GM12878 (cell line): ENCODE results near the gene SNCB. TPM values are rescaled to one million over a fixed set of nuclear protein-coding genes. Genes with fewer than 3 reads are reported as not detected.

Experiments
- BMI1 ChIP-seq: fragments of 450-650 bp; IDR thresholded peaks from 2 replicates; pipeline ENCODE4 v1.6.1; 2016; ENCODE audit warnings: mild to moderate bottlenecking, moderate library complexity, borderline replicate concordance
- CREM ChIP-seq: IDR thresholded peaks from 2 replicates; pipeline ENCODE4 v1.6.1; 2014; ENCODE audit warnings: antibody characterized with exemption, low read depth
- CTCF ChIP-seq, 3 experiments: IDR thresholded peaks in 2 of 3; conservative IDR thresholded peaks in 1 of 3; 2 replicates each; pipeline ENCODE4 v1.5.1; 2011; ENCODE audit warnings: low read depth in 3 of 3, low read length in 3 of 3, mild to moderate bottlenecking in 3 of 3, control low read depth in 2 of 3, moderate library complexity in 2 of 3, inconsistent platforms in 1 of 3, mixed read lengths in 1 of 3; ENCODE audit not compliant: control insufficient read depth in 2 of 3, insufficient read depth in 1 of 3; ENCODE audit errors: extremely low read depth in 1 of 3
- EED ChIP-seq: sonication (generic); IDR thresholded peaks from 2 replicates; pipeline ENCODE4 v1.6.1; 2016; ENCODE audit warnings: antibody characterized with exemption, low read depth
- EP300 ChIP-seq, 2 experiments: fragments of 150-350 bp in 1 of 2; IDR thresholded peaks; 2 replicates each; pipeline ENCODE4 v1.6.1; 2011 to 2012; ENCODE audit warnings: low read depth in 2 of 2, low read length in 2 of 2, borderline replicate concordance in 1 of 2, improper control_type of control experiment in 1 of 2, inconsistent platforms in 1 of 2; ENCODE audit not compliant: control insufficient read depth in 1 of 2
- ESRRA ChIP-seq: IDR thresholded peaks from 2 replicates; pipeline ENCODE4 v1.6.1; 2012; ENCODE audit warnings: mild to moderate bottlenecking, low read length, improper control_type of control experiment
- HDAC6 ChIP-seq: fragments of 200-600 bp; sonication (generic); IDR thresholded peaks from one replicate; pipeline ENCODE4 v1.8.0; 2017; ENCODE audit warnings: antibody characterized with exemption; ENCODE audit not compliant: unreplicated experiment
- HSF1 ChIP-seq: fragments of 150-350 bp; IDR thresholded peaks from 2 replicates; pipeline ENCODE4 v1.6.1; 2014; ENCODE audit warnings: mild to moderate bottlenecking, low read depth, low read length
- PML ChIP-seq: IDR thresholded peaks from 2 replicates; pipeline ENCODE4 v1.6.1; 2012; ENCODE audit warnings: low read length, inconsistent platforms
- RAD21 ChIP-seq: IDR thresholded peaks from 2 replicates; pipeline ENCODE4 v1.6.1; 2011; ENCODE audit warnings: mild to moderate bottlenecking, low read depth, low read length, moderate library complexity; ENCODE audit not compliant: insufficient read depth
- REST ChIP-seq: IDR thresholded peaks from 2 replicates; pipeline ENCODE4 v1.6.1; 2012; ENCODE audit warnings: mild to moderate bottlenecking, low read depth, low read length
- SIN3A ChIP-seq: IDR thresholded peaks from 2 replicates; pipeline ENCODE4 v1.6.1; 2012; ENCODE audit warnings: low read depth, low read length, improper control_type of control experiment
- SIX5 ChIP-seq: IDR thresholded peaks from 2 replicates; pipeline ENCODE4 v1.6.1; 2011; ENCODE audit warnings: mild to moderate bottlenecking, low read depth, low read length, moderate library complexity; ENCODE audit not compliant: severe bottlenecking
- SREBF1 ChIP-seq: IDR thresholded peaks from 2 replicates; pipeline ENCODE4 v1.6.1; 2012; ENCODE audit warnings: mild to moderate bottlenecking, low read length
- STAT1 ChIP-seq: fragments of 450-650 bp; conservative IDR thresholded peaks from 2 replicates; pipeline ENCODE4 v1.6.1; 2014; ENCODE audit warnings: antibody characterized with exemption, mild to moderate bottlenecking
- TAF1 ChIP-seq: IDR thresholded peaks from 2 replicates; pipeline ENCODE4 v1.6.1; 2011; ENCODE audit warnings: mild to moderate bottlenecking, low read depth, low read length, borderline replicate concordance
- TBL1XR1 ChIP-seq: IDR thresholded peaks from 2 replicates; pipeline ENCODE4 v1.6.1; 2012; ENCODE audit warnings: low read depth, low read length, improper control_type of control experiment
- ZNF592 ChIP-seq: fragments of 450-650 bp; IDR thresholded peaks from 2 replicates; pipeline ENCODE4 v1.6.1; 2017; ENCODE audit warnings: mild to moderate bottlenecking, moderate library complexity
- polyA plus RNA-seq, 11 experiments: library from polyadenylated mRNA; depleted of rRNA in 4 of 11; unstranded in 6 of 11; stranded (reverse) in 5 of 11; fragments of >200 nt; fragmentation: Nextera tagmentation in 4 of 11; fragmentation: Illumina TruSeq in 1 of 11; extraction: Ambion mirVana in 4 of 11; extraction: Trizol in 1 of 11; gene quantifications; 1 replicate in 1 of 11; 2 replicates in 10 of 11; pipeline versions ENCODE4 v1.2.1 to v1.2.3, GENCODE V29; 2011 to 2016; ENCODE audit warnings: inconsistent platforms in 2 of 11, missing spikeins in 2 of 11, low read depth in 1 of 11
- total RNA-seq, 4 experiments: library from RNA; depleted of rRNA in 3 of 4; stranded (reverse); fragments of >200 nt in 3 of 4; fragmentation: Illumina TruSeq in 1 of 4; extraction: Trizol in 1 of 4; gene quantifications; 2 replicates each; pipeline versions ENCODE4 v1.2.1 to v1.2.3, GENCODE V29; 2013 to 2021

The SNCB gene
- total and polyA plus RNA-seq, 10 of the 15 experiments (the other 5 are each of a cell fraction or from before 2014, with no cell fraction given) = 0.75 TPM; not detected in 9

- peak in 1 of 2 experiments; percentile 57; a peak in 1 of 4 replicates for TF ChIP-seq EP300 (IDR thresholded peaks at IDR 0.05; ENCODE audit: borderline replicate concordance in 1 of 2, control insufficient read depth in 1 of 2, low read depth in 2 of 2, low read length in 2 of 2)
- TF ChIP-seq PML = no peak
- no peak for TF ChIP-seq ESRRA
- no peak for TF ChIP-seq REST
- no peak for TF ChIP-seq ZNF592
- TF ChIP-seq BMI1 = peak; percentile 79
- no peak for TF ChIP-seq CTCF (IDR thresholded peaks at IDR 0.05 in 2 of 3, conservative IDR thresholded peaks at IDR 0.05 in 1 of 3; ENCODE audit: control insufficient read depth in 2 of 3, extremely low read depth in 1 of 3, insufficient read depth in 1 of 3, low read depth in 3 of 3, low read length in 3 of 3)
- no peak for TF ChIP-seq STAT1
- TF ChIP-seq HDAC6 = no peak
- TF ChIP-seq SREBF1 = no peak
- no peak for TF ChIP-seq EED
- no peak for TF ChIP-seq HSF1
- TF ChIP-seq TAF1 = no peak
- TF ChIP-seq SIN3A = no peak
- TF ChIP-seq TBL1XR1 = no peak
- TF ChIP-seq RAD21 = no peak
- no peak for TF ChIP-seq CREM
- no peak for TF ChIP-seq SIX5
Observed at GRCh38 chr5:176653401-176654385, 23.4 kb upstream of the SNCB start (continued).
